ENCODE results near the gene MND1. TPM values are rescaled to one million over a fixed set of nuclear protein-coding genes. Genes with fewer than 3 reads are reported as not detected.

MND1 gene
- total RNA-seq, 1 donor: 4.3 TPM

- peak; percentile 44 for DNase-seq (ENCODE audit: low read depth)
- no peak for TF ChIP-seq CTCF (IDR thresholded peaks at IDR 0.05; ENCODE audit: insufficient read depth, low read depth, low read length)
- H3K4me3 ChIP-seq (ENCODE audit: low read depth, low read length): no peak overlapping the region
Observed at GRCh38 chr4:153375303-153375702, 30.8 kb downstream of the MND1 start.

- DNase-seq (ENCODE audit: low read depth): peak; percentile 13
- H3K4me3 ChIP-seq (ENCODE audit: low read depth, low read length): no peak overlapping the region
- TF ChIP-seq CTCF (IDR thresholded peaks at IDR 0.05; ENCODE audit: insufficient read depth, low read depth, low read length): no peak
Observed at GRCh38 chr4:153383131-153383530, 38.6 kb downstream of the MND1 start.

- TF ChIP-seq CTCF (IDR thresholded peaks at IDR 0.05; ENCODE audit: insufficient read depth, low read depth, low read length): no peak
- no peak overlapping the region for H3K4me3 ChIP-seq (ENCODE audit: low read depth, low read length)
- DNase-seq (ENCODE audit: low read depth): no peak
Observed at GRCh38 chr4:153384160-153384559, 39.7 kb downstream of the MND1 start.

GRCh38 chr4:153385784-153386183 is 41.3 kb downstream of the MND1 start:
- DNase-seq (ENCODE audit: low read depth): no peak
- H3K4me3 ChIP-seq (ENCODE audit: low read depth, low read length): no peak overlapping the region
- no peak for TF ChIP-seq CTCF (IDR thresholded peaks at IDR 0.05; ENCODE audit: insufficient read depth, low read depth, low read length)

GRCh38 chr4:153387981-153388380 is 43.5 kb downstream of the MND1 start:
- no peak for TF ChIP-seq CTCF (IDR thresholded peaks at IDR 0.05; ENCODE audit: insufficient read depth, low read depth, low read length)
- no peak overlapping the region for H3K4me3 ChIP-seq (ENCODE audit: low read depth, low read length)
- DNase-seq (ENCODE audit: low read depth): no peak

GRCh38 chr4:153393397-153393796 is 48.9 kb downstream of the MND1 start:
- no peak overlapping the region for H3K4me3 ChIP-seq (ENCODE audit: low read depth, low read length)
- TF ChIP-seq CTCF (IDR thresholded peaks at IDR 0.05; ENCODE audit: insufficient read depth, low read depth, low read length): no peak
- peak; percentile 47 for DNase-seq (ENCODE audit: low read depth)

GRCh38 chr4:153394945-153395344 is 50.5 kb downstream of the MND1 start:
- TF ChIP-seq CTCF (IDR thresholded peaks at IDR 0.05; ENCODE audit: insufficient read depth, low read depth, low read length): no peak
- no peak for DNase-seq (ENCODE audit: low read depth)
- no peak overlapping the region for H3K4me3 ChIP-seq (ENCODE audit: low read depth, low read length)

Data from fibroblast of villous mesenchyme (primary cell).